ENCODE measurements around the gene TBC1D24.
A peak's percentile ranks its signal among the peaks of the same experiment; 100 is the strongest.

The TBC1D24 gene

GRCh38 chr16:2494616-2495015, 19.7 kb downstream of the TBC1D24 start:
- TF ChIP-seq, protein P1, sequence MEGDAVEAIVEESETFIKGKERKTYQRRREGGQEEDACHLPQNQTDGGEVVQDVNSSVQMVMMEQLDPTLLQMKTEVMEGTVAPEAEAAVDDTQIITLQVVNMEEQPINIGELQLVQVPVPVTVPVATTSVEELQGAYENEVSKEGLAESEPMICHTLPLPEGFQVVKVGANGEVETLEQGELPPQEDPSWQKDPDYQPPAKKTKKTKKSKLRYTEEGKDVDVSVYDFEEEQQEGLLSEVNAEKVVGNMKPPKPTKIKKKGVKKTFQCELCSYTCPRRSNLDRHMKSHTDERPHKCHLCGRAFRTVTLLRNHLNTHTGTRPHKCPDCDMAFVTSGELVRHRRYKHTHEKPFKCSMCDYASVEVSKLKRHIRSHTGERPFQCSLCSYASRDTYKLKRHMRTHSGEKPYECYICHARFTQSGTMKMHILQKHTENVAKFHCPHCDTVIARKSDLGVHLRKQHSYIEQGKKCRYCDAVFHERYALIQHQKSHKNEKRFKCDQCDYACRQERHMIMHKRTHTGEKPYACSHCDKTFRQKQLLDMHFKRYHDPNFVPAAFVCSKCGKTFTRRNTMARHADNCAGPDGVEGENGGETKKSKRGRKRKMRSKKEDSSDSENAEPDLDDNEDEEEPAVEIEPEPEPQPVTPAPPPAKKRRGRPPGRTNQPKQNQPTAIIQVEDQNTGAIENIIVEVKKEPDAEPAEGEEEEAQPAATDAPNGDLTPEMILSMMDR (IDR thresholded peaks at IDR 0.05; ENCODE audit: control insufficient read depth, extremely low read depth, insufficient read depth), result no peak
- H3K4me3 ChIP-seq (ENCODE audit: low read depth, low read length), result no peak overlapping the region
- DNase-seq (ENCODE audit: low read depth), result no peak

DNA sequence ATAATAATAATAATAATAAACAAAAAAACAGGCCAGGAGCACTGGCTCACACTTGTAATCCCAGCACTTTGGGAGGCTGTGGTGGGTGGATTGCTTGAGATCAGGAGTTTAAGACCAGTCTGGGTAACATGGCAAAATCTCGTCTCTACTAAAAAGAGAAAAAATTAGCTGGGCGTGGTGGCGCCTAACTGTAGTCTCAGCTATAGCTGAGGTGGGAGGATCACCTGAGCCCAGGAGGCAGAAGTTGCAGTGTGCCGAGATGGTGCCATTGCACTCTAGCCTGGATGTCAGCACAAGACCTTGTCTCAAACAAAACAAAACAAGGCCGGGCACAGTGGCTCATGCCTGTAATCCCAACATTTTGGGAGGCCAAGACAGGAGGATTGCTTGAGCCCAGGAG, 20.1 kb downstream of the TBC1D24 start:
- TF ChIP-seq, protein P1 (IDR thresholded peaks at IDR 0.05; ENCODE audit: control insufficient read depth, extremely low read depth, insufficient read depth), result no peak
- DNase-seq (ENCODE audit: low read depth), result no peak
- no peak overlapping the region for H3K4me3 ChIP-seq (ENCODE audit: low read depth, low read length)

- H3K4me3 ChIP-seq (ENCODE audit: low read depth, low read length), result no peak overlapping the region
- TF ChIP-seq, protein P1 (IDR thresholded peaks at IDR 0.05; ENCODE audit: control insufficient read depth, extremely low read depth, insufficient read depth), result no peak
Observed at GRCh38 chr16:2496223-2497115, 21.5 kb downstream of the TBC1D24 start.

GRCh38 chr16:2497116-2497630, 22.2 kb downstream of the TBC1D24 start:
- 0 out of 2 replicates have a peak overlapping the region, but pooled peaks have one; percentile 2 for H3K4me3 ChIP-seq (ENCODE audit: low read depth, low read length)
- TF ChIP-seq, protein P1 (IDR thresholded peaks at IDR 0.05; ENCODE audit: control insufficient read depth, extremely low read depth, insufficient read depth), result 0 out of 2 replicates have a peak, but pooled peaks have one; percentile 19
- peak; percentile 46 for DNase-seq (ENCODE audit: low read depth)

More at GRCh38 chr16:2496223-2497115, 21.5 kb downstream of the TBC1D24 start:
- no peak for DNase-seq (ENCODE audit: low read depth)

DNA sequence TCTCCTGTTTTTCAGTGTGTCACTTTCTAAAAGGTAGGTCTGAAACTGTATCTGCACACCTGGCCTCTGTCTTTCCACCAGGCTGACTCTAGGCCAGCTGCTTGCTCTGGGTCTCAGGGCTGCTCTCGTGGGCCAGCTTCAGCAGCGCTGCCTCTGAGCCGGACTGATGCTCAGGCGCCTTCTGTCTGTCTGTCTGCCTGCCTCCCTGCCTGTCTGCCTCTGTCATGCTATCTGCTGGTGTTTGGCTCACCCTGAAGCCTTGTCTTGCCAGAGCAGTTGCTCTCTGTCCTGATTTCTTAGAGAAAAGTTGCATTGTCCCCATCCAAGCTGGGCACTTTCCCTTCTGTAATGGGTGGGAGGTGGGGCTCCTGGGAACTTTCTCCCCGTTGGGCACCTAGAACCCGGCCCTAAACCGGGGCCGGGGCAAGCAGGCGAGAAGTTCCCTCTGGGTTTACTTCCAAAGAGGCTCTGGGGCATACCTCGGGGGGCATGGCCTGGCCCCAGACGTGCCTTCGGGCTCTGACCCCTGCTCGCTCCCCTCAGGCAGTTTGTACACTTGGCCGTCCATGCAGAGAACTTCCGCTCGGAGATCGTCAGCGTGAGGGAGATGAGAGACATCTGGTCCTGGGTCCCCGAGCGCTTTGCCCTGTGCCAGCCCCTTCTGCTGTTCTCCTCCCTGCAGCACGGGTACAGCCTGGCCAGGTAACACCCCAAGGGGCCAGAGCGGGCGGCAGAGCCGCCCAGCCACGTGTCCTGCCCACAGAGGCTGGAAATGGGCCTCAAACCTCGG, 23.0 kb downstream of the TBC1D24 start:
- no peak overlapping the region for H3K4me3 ChIP-seq (ENCODE audit: low read depth, low read length)

GRCh38 chr16:2498531-2499253, 23.8 kb downstream of the TBC1D24 start:
- peak; percentile 85 for DNase-seq (ENCODE audit: low read depth)
- no peak overlapping the region for H3K4me3 ChIP-seq (ENCODE audit: low read depth, low read length)
- TF ChIP-seq, protein P1 (IDR thresholded peaks at IDR 0.05; ENCODE audit: control insufficient read depth, extremely low read depth, insufficient read depth), result no peak

More for the DNA sequence above, 23.0 kb downstream of the TBC1D24 start:
- no peak for DNase-seq (ENCODE audit: low read depth)
- TF ChIP-seq, protein P1 (IDR thresholded peaks at IDR 0.05; ENCODE audit: control insufficient read depth, extremely low read depth, insufficient read depth), result no peak
